Activated T-cell treated with anti-CD3 and anti-CD28 coated beads, Interleukin-2, amount 50 U/mL, for 4 hours (primary cell): ENCODE results near the gene THBD. TPM values are rescaled to one million over a fixed set of nuclear protein-coding genes. Genes with fewer than 3 reads are reported as not detected.

Experiments used
- ATAC-seq, 2 donors: fragments of 200-7000 bp; cut with Tn5 transposase; one replicate each; pipeline ENCODE4 v1.10.0; 2021
- DNase-seq: peaks from one replicate; pipeline ENCODE4 v3.0.0-alpha.2; 2020
- H3K27me3 Mint-ChIP-seq: one replicate; pipeline ENCODE4 v1.8.0; 2021; ENCODE audit warnings: low read depth, mixed read lengths
- H3K36me3 Mint-ChIP-seq: one replicate; pipeline ENCODE4 v1.8.0; 2022; ENCODE audit warnings: mixed read lengths; ENCODE audit not compliant: insufficient read depth
- H3K4me1 Mint-ChIP-seq: one replicate; pipeline ENCODE4 v1.8.0; 2021; ENCODE audit warnings: low read depth, mixed read lengths
- H3K4me3 Mint-ChIP-seq: one replicate; pipeline ENCODE4 v1.8.0; 2021; ENCODE audit warnings: mild to moderate bottlenecking, moderate library complexity, mixed read lengths
- H3K9me3 Mint-ChIP-seq: one replicate; pipeline ENCODE4 v1.8.0; 2021; ENCODE audit warnings: mixed read lengths
- total RNA-seq, 3 donors: library from RNA; stranded (reverse); gene quantifications; one replicate each; pipeline ENCODE4 v1.2.1, GENCODE V29; 2021

THBD gene
- total RNA-seq, 3 donors from 2014 or later = 0.05 to 0.08 TPM; not detected in 1

DNA sequence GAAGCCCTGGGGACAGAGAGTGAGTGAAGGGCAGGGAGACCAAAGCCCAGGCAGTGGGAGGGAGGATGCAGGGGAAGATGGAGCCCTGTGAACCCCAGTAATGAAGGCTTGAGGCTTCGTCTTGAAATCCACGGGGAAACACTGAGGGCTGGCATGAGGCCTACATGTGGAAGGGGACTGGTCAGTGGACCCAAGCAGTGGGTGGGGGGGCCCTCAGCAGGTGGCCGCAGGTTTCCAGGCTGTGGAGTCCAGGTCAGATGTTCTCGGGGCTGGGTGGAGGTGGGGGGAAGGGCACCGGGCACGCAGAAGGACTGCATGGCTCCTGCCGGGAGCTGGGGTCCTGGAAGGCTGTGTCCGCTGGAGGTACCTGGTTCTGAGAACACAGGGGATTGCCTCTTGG is 39.4 kb upstream of the THBD start:
- ATAC-seq (no peak), DNase-seq (no peak)
- Mint-ChIP-seq H3K27me3 (peaks cover 4% of the 10 kb centered on the region), H3K36me3 (no peaks in the 10 kb centered on the region), H3K9me3 (no peaks in the 10 kb centered on the region), H3K4me3 (no peak overlapping the region), H3K4me1 (peaks cover 9% of the 10 kb centered on the region)

- H3K27me3 Mint-ChIP-seq = peaks cover 2% of the 10 kb centered on the region
- H3K4me1 Mint-ChIP-seq = peaks cover 9% of the 10 kb centered on the region
- no peaks in the 10 kb centered on the region for H3K9me3 Mint-ChIP-seq
- H3K4me3 Mint-ChIP-seq = no peak overlapping the region
- no peaks in the 10 kb centered on the region for H3K36me3 Mint-ChIP-seq
- DNase-seq (no peak), ATAC-seq (no peak)
These were observed 38.2 kb upstream of the THBD start for GRCh38 chr20:23087587-23088251.

DNA sequence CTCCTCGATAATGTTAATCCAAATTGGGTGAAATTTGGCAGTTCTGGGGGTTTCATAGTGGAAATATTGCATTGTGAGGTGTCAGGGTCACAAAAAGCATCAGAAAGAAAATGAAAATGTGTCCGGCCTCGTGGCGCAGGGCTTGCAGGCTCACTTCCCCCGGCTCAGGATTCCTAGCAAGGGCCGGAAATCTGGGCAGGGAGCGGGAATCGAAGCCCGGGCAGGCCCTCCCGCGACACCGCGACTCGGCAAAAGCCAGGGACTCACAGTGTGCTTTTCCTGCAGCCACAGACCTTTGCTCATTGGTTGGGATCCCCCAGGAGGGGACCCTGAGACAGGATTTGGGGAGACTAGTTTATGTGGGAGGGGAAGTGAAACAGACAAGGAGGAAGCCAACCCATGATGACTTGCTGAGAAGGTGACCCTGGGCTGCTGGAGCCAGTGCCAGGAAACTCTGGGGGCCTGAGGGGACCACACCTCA is 37.5 kb upstream of the THBD start:
- H3K9me3 Mint-ChIP-seq = no peaks in the 10 kb centered on the region
- ATAC-seq (no peak), DNase-seq (no peak)
- no peak overlapping the region for H3K4me3 Mint-ChIP-seq
- H3K27me3 Mint-ChIP-seq = peaks cover 2% of the 10 kb centered on the region
- H3K36me3 Mint-ChIP-seq = no peaks in the 10 kb centered on the region
- H3K4me1 Mint-ChIP-seq = peaks cover 9% of the 10 kb centered on the region

GRCh38 chr20:23086056-23086566 is 36.6 kb upstream of the THBD start, which contains the start of gene CD93:
Gene CD93, minus strand, starts transcription at chr20:23086324. Its CDS starts 132 bp downstream, at chr20:23086192.
- no peaks in the 10 kb centered on the region for H3K9me3 Mint-ChIP-seq
- peaks cover 9% of the 10 kb centered on the region for H3K4me1 Mint-ChIP-seq
- no peak for DNase-seq
- H3K4me3 Mint-ChIP-seq = peak within 1 kb of the TSS; percentile 5
- no peaks in the 10 kb centered on the region for H3K36me3 Mint-ChIP-seq
- H3K27me3 Mint-ChIP-seq = peaks cover 2% of the 10 kb centered on the region
- ATAC-seq = peak; percentile 52 to 79

DNA sequence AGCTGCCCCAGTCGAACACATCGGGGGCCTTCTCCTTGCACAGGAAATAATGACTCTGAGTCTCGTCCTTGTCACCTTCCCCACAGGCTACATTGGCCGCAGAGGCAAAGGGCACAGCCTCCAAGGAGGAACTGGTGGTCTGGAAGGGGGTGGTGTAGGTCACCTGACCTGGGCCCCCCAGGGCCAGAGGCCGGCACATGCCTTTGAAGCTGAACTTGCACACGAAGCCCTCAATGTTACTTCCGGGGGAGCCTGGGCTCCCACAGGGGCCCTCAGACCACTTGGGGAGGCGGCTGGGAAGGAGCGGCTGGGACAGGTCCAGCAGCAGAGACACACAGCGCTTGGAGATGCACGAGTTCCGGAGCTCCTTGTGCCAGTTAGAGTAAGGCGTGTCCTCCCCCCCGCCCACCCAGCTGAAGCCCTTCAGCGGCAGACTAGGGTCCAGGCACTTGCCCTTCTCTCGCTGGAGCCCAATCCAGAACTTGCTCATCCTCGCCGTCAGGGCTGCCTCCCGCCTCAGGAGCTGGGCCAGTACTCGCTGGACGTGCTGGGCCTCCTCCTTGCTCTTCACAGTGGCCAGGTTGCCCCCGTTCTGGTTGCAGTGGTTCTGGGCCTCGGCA is 36.1 kb upstream of the THBD start:
- DNase-seq (no peak), ATAC-seq (peak in 1 of 2 donors; percentile 18)
- peaks cover 2% of the 10 kb centered on the region for H3K27me3 Mint-ChIP-seq
- no peaks in the 10 kb centered on the region for H3K9me3 Mint-ChIP-seq
- H3K4me1 Mint-ChIP-seq = peaks cover 9% of the 10 kb centered on the region
- no peaks in the 10 kb centered on the region for H3K36me3 Mint-ChIP-seq
- H3K4me3 Mint-ChIP-seq = no peak overlapping the region

DNA sequence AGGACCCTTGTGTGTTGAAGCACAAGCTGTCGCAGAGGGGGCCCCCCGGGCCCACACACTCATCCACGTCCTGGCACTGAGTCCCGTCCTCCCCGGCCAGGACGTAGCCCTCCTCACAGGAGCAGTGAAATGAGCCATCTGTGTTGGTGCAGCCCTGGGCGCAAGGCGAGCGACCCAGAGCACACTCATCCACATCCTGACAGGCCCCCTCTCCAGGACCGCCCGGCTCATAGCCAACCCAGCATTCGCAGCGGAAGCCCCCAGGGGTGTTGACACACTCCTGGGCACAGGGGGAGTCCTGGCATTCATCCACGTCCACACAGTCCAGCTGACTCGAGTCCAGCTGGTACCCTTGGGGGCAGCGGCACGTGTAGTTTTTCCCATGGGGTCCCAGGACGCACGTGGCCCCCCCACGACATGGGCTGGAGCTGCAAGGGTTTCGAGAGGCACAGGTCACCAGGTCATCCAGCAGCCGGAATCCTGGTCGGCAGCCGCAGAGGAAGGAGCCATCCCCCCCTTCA is 35.4 kb upstream of the THBD start:
- Mint-ChIP-seq H3K27me3 (peaks cover 2% of the 10 kb centered on the region), H3K4me3 (no peak overlapping the region), H3K9me3 (no peaks in the 10 kb centered on the region), H3K4me1 (peaks cover 9% of the 10 kb centered on the region), H3K36me3 (no peaks in the 10 kb centered on the region)
- ATAC-seq = no peak
- no peak for DNase-seq

DNA sequence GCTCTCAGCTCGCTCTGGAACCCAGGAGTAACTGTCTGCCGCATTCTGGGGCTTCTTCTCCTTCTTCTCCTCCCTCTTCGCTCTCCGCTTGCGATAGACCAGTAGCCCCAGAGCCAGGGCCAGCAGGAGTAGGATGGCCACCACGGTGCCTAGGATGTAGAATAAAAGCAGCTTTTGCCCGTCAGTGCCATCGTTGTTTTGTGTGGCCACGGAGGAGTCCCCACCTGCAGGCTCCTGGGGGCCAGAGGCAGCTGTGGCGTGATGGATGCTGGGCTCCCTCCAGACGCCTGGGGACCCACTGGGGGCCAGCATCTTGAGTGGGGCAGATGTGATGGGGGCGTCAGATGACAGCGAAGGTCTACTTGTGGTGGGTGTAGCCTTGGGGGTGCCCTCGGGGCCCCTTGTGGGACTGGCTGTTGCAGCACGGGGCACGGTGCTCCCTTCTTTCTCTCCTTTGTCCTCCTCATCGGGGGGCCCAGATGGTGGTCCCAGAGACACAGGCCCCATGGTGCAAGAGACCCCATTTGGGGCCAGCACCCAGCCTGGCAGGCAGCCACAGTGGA is 34.9 kb upstream of the THBD start:
- Mint-ChIP-seq H3K4me1 (peaks cover 9% of the 10 kb centered on the region), H3K9me3 (no peaks in the 10 kb centered on the region), H3K36me3 (no peaks in the 10 kb centered on the region), H3K27me3 (peaks cover 2% of the 10 kb centered on the region), H3K4me3 (no peak overlapping the region)
- ATAC-seq (no peak), DNase-seq (no peak)

DNA sequence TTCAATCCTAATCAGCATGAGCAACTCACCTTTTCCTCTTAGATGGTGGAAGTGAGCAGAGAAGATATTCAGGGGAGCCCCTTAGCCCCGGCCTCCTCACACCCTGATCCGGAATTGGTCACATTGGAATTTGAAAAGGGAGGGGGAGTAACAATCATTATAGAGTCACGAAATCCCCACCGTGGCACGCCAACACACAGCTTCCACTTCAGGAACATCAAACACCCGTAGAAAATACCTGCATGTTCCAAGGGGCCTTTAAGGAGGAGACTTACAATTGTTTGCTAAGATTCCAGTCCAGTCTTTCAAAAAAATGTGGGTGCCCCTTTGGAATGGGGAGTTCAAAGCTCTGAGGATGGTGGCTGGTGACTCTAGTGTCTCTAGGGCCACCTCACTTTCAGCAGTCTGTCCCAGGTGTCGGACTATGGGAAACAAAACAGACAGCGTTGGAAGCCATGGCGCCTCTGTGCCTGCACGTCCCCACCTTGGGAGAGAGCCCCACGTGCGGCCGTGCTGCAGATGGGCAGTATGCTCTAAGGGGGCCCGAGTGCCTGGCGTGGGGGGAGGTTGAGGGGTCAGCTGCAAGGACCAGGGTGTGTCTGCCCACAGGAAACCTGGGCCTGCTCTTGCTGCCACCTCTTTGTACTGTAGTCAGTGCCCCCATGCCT is 34.2 kb upstream of the THBD start:
- Mint-ChIP-seq H3K9me3 (no peaks in the 10 kb centered on the region), H3K4me1 (peaks cover 9% of the 10 kb centered on the region), H3K4me3 (no peak overlapping the region), H3K27me3 (peaks cover 2% of the 10 kb centered on the region), H3K36me3 (no peaks in the 10 kb centered on the region)
- ATAC-seq (no peak), DNase-seq (no peak)

- Mint-ChIP-seq H3K4me3 (no peak overlapping the region), H3K27me3 (peaks cover 2% of the 10 kb centered on the region), H3K9me3 (no peaks in the 10 kb centered on the region), H3K36me3 (no peaks in the 10 kb centered on the region), H3K4me1 (peaks cover 9% of the 10 kb centered on the region)
- DNase-seq (no peak), ATAC-seq (no peak)
These were observed 33.5 kb upstream of the THBD start for GRCh38 chr20:23082846-23083552.

- Mint-ChIP-seq H3K36me3 (no peaks in the 10 kb centered on the region), H3K4me1 (peaks cover 1% of the 10 kb centered on the region), H3K4me3 (no peak overlapping the region), H3K9me3 (no peaks in the 10 kb centered on the region), H3K27me3 (no peaks in the 10 kb centered on the region)
- DNase-seq (no peak), ATAC-seq (no peak)
These were observed 31.9 kb upstream of the THBD start for GRCh38 chr20:23081263-23081819.

GRCh38 chr20:23080521-23080920 is 31.0 kb upstream of the THBD start:
- H3K4me1 Mint-ChIP-seq = no peaks in the 10 kb centered on the region
- H3K36me3 Mint-ChIP-seq = no peaks in the 10 kb centered on the region
- ATAC-seq (no peak), DNase-seq (no peak)
- H3K27me3 Mint-ChIP-seq = no peaks in the 10 kb centered on the region
- no peaks in the 10 kb centered on the region for H3K9me3 Mint-ChIP-seq
- no peak overlapping the region for H3K4me3 Mint-ChIP-seq

DNA sequence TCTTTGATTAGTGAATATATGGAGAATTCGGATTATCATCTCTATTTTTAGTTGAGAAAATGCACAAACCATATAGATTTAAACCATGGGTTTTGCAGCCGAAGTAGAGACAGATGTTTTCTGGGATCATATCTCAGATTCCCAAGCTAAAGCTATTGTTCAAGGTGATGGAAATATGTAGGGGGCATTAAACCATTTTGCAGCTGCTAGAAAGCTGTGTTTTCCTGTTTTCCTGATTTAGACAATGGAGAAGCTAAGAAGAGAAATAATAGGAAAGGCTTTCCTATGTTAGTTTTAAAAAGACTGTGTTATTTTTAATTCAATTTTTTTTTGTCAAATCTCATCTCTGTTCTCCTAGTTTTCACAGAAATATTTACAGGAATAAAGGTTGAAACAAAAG is 30.5 kb upstream of the THBD start:
- Mint-ChIP-seq H3K9me3 (no peaks in the 10 kb centered on the region), H3K27me3 (no peaks in the 10 kb centered on the region), H3K4me1 (no peaks in the 10 kb centered on the region), H3K4me3 (no peak overlapping the region), H3K36me3 (no peaks in the 10 kb centered on the region)
- no peak for DNase-seq
- no peak for ATAC-seq

DNA sequence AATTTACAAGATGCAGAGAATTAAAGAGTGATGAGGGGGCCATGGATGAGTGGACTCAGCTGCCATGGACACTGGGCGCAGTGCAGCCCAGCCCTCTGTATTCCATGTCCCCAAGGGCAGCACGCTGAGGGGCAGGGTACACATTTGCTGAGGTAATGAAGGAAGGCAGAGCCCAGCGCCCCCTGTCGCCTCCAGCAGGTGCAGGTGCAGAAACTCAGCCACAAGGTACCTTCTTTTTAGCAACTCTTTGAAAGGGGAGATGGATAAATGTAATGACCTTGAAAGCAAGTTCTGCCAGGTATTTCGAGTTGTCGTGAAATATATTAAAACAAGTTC is 29.5 kb upstream of the THBD start:
- ATAC-seq = no peak
- DNase-seq = no peak
- H3K9me3 Mint-ChIP-seq = no peaks in the 10 kb centered on the region
- H3K36me3 Mint-ChIP-seq = no peaks in the 10 kb centered on the region
- no peak overlapping the region for H3K4me3 Mint-ChIP-seq
- no peaks in the 10 kb centered on the region for H3K27me3 Mint-ChIP-seq
- H3K4me1 Mint-ChIP-seq = no peaks in the 10 kb centered on the region
